Activated CD8-positive, alpha-beta memory T cell treated with anti-CD3 and anti-CD28 coated beads, Interleukin-2, amount 50 U/mL, for 1 hour (primary cell): ENCODE results near the gene RBPJL.
A peak's percentile ranks its signal among the peaks of the same experiment; 100 is the strongest.

Experiments
- DNase-seq: peaks from one replicate; pipeline ENCODE4 v3.0.0-alpha.2; 2020; ENCODE audit errors: extremely low read depth

Gene RBPJL

GRCh38 chr20:45293041-45294002 lies 13.3 kb upstream of the RBPJL start:
- peak; percentile 30 for DNase-seq

DNA sequence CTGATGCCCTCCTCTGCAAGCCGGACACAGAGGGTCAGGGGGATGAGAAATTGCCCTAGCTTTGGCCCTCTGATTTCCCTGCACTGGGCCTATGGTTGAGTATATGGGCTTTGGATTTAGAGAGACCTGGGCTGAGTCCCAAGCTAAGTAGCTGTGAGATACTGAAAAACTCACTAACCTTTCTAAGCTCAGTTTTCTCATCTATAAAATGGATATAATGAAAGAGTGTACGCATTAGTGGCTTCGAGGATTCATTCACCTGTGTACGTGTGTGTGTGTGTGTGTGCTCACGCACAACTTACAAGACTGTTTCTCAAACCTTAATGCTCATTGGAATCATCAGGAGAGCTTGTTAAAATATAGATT lies 12.7 kb upstream of the RBPJL start:
- no peak for DNase-seq

DNA sequence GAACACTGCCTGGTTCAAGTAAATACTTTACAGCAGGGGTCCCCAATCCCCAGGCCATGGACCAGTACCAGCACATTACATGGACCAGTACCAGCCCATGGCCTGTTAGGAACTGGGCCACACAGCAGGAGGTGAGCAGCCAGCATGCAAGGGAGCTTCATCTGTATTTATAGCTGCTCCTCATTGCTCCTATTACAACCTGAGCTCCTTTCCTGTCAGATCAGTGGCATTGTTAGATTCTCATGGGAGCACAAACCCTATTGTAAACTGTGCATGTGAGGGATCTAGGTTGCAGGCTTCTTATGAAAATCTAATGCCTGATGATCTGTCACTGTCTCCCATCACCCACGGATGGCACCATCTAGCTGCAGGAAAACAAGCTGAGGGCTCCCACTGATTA lies 12.0 kb upstream of the RBPJL start:
- DNase-seq: no peak

GRCh38 chr20:45297786-45298497 lies 8.7 kb upstream of the RBPJL start:
- DNase-seq: no peak

GRCh38 chr20:45299786-45300185 lies 6.9 kb upstream of the RBPJL start:
- no peak for DNase-seq

DNA sequence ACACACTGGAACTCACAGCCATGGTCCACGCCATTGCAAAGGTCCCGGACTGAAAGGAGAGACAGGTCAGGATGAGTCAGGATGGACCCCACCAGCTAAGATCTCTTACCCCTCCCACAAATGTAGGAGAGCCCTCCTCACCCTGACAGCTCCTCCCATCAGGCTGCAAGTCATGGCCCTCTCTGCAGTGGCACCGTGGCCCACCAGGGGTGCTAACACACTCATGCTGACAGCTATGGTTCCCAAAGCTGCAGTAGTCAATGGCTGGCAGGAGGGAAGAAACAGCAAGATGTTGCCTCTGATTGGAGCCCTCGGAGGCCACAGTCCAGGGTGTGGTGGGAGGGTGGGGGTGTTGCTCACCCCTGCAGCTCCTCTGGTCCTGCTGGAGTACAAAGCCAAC lies 5.7 kb upstream of the RBPJL start:
- no peak for DNase-seq

DNA sequence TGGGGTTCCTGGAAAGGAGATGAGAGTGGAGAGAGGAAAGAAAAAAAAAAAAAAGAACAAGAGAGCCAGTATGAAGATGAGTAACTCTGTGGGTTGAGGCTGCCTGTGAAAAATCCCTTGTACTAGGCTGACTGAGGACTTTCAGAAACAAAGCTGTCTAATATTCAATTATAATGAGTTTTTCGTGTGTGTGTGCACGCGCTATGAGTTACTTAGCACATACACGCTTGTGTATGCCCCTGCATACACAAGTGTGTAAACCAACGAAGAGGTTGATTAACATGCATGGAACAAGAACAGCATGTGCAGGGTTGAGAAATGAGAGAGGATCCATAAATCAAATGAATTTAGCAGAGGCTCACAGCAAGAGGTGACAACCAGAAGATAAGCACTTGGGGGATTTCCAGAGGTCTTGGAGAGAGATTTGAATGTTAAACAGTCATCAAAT lies 4.8 kb upstream of the RBPJL start:
- DNase-seq: no peak

DNA sequence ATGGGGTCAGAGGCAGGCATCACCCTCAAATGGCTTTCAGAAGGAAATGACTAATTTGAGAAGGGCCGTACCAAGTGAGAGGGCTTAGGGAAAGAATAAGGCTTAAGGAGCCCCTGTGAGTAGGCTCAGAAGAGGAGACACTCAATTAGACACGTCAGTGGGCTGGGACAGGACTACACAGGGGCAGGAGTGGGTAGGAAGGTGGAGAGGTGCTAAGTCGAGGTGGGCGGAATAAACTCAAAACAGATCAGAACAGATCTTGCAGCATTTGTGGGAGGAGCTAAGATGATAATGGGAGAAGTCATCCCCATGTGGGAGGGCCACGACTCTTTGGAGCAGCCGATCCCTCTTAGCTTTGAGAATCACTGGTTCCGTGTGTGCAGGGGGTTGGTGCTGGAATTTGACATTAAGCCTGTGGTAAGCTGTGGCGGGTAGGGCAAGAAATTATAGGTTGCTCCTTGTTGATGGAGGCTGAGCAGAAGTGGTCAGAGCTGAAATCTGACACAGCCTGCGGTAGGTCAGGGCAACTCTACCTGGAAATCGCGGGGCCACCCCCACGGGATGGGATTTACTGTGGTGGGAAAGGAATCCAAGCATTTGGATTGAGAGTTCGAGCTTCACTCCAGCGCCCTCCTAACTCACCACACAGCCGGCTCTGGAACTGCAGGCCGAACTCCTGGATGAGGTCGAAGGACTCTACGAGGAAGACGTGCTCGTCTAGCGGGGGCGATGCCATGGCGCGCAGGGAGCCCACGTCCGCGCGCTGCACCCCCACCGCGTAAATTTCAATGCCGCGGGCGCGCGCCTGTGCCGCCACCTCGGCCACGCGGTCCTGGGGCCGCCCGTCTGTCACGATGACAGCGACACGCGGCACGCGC lies 2.8 kb upstream of the RBPJL start:
- no peak for DNase-seq

GRCh38 chr20:45304464-45304999 lies 2.1 kb upstream of the RBPJL start:
- DNase-seq: no peak

GRCh38 chr20:45305262-45305661 lies 1.4 kb upstream of the RBPJL start:
- no peak for DNase-seq

GRCh38 chr20:45307076-45307640 lies 518 bp downstream of the RBPJL start:
- DNase-seq: no peak

DNA sequence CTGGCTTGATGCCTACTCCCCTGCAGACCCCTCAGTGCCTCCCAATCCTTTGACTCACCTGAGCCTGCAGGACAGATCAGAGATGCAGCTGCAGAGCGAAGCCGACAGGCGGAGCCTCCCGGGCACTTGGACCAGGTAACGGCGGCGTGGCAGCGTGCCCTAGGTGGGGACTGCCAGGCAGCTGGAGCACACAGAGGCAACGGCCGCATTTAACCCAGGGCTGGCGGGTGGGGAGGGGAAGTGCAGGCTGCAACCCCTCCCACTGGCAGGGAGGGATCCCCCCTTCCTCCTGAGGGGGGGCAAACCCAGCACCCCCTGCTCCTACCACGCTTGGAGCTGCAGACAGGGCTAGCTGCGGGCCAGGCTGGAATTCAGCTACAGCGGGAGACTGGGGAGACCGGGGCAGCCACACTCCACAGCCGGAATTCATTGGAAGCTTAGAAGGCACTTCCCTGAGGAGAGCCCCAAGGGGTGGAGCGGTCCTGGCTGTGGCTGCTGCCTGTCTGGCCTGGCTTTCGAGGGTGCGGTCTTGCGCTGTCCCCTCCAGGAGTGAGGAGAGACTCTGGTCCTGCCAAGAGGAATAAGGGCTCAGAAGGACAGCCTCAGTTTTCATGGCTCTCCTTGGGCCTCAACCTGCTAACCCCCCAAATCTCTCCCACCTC lies 1.6 kb downstream of the RBPJL start, which contains the start of gene MATN4:
TSS of gene MATN4 (minus strand) at position 183 of the 662 bp plus-strand sequence. CDS start 2,717 bp downstream, outside the sequence.
- no peak for DNase-seq

- DNase-seq: no peak
Measured at GRCh38 chr20:45309075-45309474, 2.4 kb downstream of the RBPJL start.

- no peak for DNase-seq
Measured at GRCh38 chr20:45311589-45312211, 5.1 kb downstream of the RBPJL start.

- no peak for DNase-seq
Measured at GRCh38 chr20:45312241-45312640, 5.6 kb downstream of the RBPJL start.

- no peak for DNase-seq
Measured at GRCh38 chr20:45313065-45313695, 6.5 kb downstream of the RBPJL start.

- no peak for DNase-seq
Measured at GRCh38 chr20:45313943-45314342, 7.3 kb downstream of the RBPJL start.

DNA sequence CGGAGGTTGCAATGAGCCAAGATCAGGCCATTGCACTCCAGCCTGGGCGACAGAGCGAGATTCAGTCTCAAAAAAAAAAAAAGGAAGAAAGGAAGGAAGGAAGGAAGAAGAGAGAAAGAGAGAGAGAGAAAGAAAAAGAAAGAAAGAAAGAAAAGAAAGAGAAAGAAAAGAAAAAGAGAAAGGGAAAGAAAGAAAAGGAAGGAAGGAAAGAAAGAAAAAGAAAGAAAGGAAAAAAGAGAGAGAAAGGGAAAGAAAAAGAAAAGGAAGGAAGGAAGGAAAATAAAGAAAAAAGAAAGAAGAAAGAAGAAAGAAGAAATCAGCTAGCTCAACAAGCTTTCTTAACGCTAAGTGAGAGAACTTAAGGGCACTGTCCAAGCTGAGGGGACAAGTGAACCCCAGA lies 9.0 kb downstream of the RBPJL start:
- DNase-seq: no peak

GRCh38 chr20:45316150-45317080 lies 9.8 kb downstream of the RBPJL start:
- no peak for DNase-seq
